Activated T-cell treated with anti-CD3 and anti-CD28 coated beads, Interleukin-2, amount 50 U/mL, for 24 hours (primary cell): ENCODE data around the gene TFDP2.
"Not testable (repeated sequence)": the region's sequence is repeated elsewhere in the genome, so short reads cannot be mapped to it uniquely, and the experiment has no call there.

ENCODE experiments used
- DNase-seq: peaks from one replicate; pipeline ENCODE4 v3.0.0-alpha.2; 2020
- H3K27ac Mint-ChIP-seq: 2 replicates; pipeline ENCODE4 v1.8.0; 2020; ENCODE audit warnings: mild to moderate bottlenecking, mixed read lengths
- H3K27me3 Mint-ChIP-seq: 2 replicates; pipeline ENCODE4 v1.8.0; 2020; ENCODE audit warnings: mixed read lengths
- H3K36me3 Mint-ChIP-seq: 2 replicates; pipeline ENCODE4 v1.8.0; 2020; ENCODE audit warnings: low read depth, mixed read lengths
- H3K4me1 Mint-ChIP-seq: 2 replicates; pipeline ENCODE4 v1.8.0; 2020; ENCODE audit warnings: low read depth, mixed read lengths
- H3K4me3 Mint-ChIP-seq: 2 replicates; pipeline ENCODE4 v1.8.0; 2020; ENCODE audit warnings: mild to moderate bottlenecking, moderate library complexity, mixed read lengths
- H3K9me3 Mint-ChIP-seq: 2 replicates; pipeline ENCODE4 v1.8.0; 2020; ENCODE audit warnings: mixed read lengths

Gene TFDP2

DNA sequence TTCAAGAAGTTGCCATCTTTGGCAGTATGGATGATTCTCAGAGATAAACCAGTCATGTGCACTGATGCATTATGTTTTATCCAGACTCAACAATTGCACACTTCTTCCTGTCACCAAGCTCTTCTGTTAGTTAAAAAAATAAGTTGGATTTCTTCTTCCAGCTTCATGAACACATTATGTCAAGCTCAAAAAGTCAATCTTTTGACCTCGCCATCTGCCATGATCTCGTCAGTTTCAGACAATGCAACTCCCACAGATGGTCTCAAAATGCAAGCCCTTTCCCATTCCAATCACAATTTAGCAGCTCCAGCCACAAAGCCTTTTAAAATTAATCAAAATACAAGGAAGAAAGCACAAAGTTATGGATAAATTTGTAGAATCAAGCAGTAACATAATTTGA, 42.8 kb downstream of the TFDP2 start:
- no peaks in the 10 kb centered on the region for H3K9me3 Mint-ChIP-seq
- H3K36me3 Mint-ChIP-seq: no peaks in the 10 kb centered on the region
- DNase-seq: no peak
- no peak overlapping the region for H3K4me3 Mint-ChIP-seq
- peaks cover 3% of the 10 kb centered on the region for H3K4me1 Mint-ChIP-seq
- no peak overlapping the region for H3K27ac Mint-ChIP-seq
- H3K27me3 Mint-ChIP-seq: no peaks in the 10 kb centered on the region

DNA sequence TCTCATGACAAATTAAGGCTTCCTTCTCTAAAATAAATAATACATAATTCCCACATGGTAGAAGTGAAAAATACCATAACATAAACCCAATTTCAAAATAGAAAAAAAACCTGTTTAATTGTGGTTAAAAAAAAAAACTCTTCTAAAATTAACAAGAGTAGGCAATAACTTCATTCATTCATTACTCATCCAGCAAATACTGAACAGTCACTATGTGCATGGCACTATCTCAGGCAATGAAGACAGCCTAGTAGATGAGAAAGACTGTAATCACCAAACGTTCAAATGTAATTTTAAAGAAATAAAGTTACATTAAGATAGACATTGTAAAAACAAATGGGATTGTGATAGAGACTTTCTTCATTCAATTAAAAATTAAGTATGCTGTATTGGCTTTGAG, 43.4 kb downstream of the TFDP2 start:
- H3K9me3 Mint-ChIP-seq: no peaks in the 10 kb centered on the region
- H3K27me3 Mint-ChIP-seq: no peaks in the 10 kb centered on the region
- H3K27ac Mint-ChIP-seq: no peak overlapping the region
- DNase-seq: no peak
- no peak overlapping the region for H3K4me3 Mint-ChIP-seq
- H3K4me1 Mint-ChIP-seq: no peaks in the 10 kb centered on the region
- no peaks in the 10 kb centered on the region for H3K36me3 Mint-ChIP-seq

DNA sequence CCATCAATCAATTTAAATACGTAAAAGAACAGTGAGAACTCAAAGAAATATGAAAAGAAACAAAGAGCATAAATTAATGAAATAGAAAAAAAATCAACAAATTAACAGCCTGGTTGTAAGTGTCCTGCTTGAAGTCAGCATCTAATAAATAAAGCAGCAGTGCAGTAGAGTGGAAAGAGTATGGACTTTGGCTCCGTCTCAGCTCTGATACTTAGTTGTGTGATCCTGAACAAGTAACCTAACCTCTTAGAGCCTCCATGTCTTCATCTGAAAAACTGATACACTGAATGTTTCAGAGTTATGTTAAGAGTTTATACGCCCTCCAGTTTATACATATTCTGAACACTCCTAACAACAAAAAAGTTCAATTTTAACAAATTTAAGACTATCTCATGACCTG, 44.6 kb downstream of the TFDP2 start:
- peaks cover 1% of the 10 kb centered on the region for H3K4me1 Mint-ChIP-seq
- H3K36me3 Mint-ChIP-seq: no peaks in the 10 kb centered on the region
- DNase-seq: no peak
- no peak overlapping the region for H3K4me3 Mint-ChIP-seq
- H3K27ac Mint-ChIP-seq: no peak overlapping the region
- no peaks in the 10 kb centered on the region for H3K27me3 Mint-ChIP-seq
- H3K9me3 Mint-ChIP-seq: no peaks in the 10 kb centered on the region

DNA sequence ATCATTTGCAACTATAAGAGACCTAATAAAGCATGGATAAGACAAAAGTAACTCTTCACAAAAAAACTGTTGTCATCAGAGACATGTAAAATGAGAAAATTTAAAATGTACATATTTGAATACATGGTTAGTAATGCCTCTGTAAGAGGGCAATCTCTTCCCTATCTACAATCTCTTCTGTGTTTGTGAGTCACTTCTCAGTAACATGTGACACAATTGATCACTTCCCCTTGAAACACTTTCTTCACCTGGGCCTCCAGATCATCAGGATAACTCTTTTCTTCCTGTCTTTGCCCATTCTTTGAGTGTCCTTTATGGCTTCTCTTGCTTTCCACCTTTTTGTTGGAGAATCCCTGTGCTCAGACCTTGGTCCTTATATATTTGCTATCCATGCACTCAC, 50.4 kb downstream of the TFDP2 start:
- H3K4me1 Mint-ChIP-seq: peaks cover 11% of the 10 kb centered on the region
- H3K27ac Mint-ChIP-seq: peak overlapping the region; percentile 2
- no peaks in the 10 kb centered on the region for H3K9me3 Mint-ChIP-seq
- DNase-seq: no peak
- no peaks in the 10 kb centered on the region for H3K36me3 Mint-ChIP-seq
- no peak overlapping the region for H3K4me3 Mint-ChIP-seq
- H3K27me3 Mint-ChIP-seq: no peaks in the 10 kb centered on the region

- Mint-ChIP-seq H3K4me1 (peaks cover 11% of the 10 kb centered on the region), H3K27me3 (no peaks in the 10 kb centered on the region), H3K4me3 (no peak overlapping the region), H3K9me3 (no peaks in the 10 kb centered on the region), H3K27ac (no peak overlapping the region), H3K36me3 (no peaks in the 10 kb centered on the region)
- DNase-seq: no peak
These were observed 52.1 kb downstream of the TFDP2 start for GRCh38 chr3:142097099-142097843.

DNA sequence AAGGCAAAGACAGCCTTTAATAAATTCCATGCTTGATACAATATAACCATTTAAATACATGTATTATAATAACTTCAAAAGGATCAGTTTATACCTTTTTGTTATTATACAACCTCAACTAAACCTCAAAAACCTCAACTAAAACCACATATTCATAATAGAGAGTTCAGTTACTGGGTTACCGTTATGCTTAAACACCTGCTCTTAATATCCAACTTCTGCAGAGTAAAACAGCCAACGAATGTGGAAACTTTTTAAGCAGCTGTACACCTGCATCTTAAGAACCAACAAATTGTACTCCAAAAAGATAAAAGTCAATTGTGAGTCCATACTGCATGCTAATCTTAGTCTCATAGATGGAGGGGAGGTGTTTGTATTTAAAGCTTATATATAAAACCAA, 53.5 kb downstream of the TFDP2 start:
- no peaks in the 10 kb centered on the region for H3K27me3 Mint-ChIP-seq
- no peak overlapping the region for H3K27ac Mint-ChIP-seq
- H3K4me1 Mint-ChIP-seq: peaks cover 11% of the 10 kb centered on the region
- H3K9me3 Mint-ChIP-seq: no peaks in the 10 kb centered on the region
- no peak overlapping the region for H3K4me3 Mint-ChIP-seq
- DNase-seq: no peak
- no peaks in the 10 kb centered on the region for H3K36me3 Mint-ChIP-seq

DNA sequence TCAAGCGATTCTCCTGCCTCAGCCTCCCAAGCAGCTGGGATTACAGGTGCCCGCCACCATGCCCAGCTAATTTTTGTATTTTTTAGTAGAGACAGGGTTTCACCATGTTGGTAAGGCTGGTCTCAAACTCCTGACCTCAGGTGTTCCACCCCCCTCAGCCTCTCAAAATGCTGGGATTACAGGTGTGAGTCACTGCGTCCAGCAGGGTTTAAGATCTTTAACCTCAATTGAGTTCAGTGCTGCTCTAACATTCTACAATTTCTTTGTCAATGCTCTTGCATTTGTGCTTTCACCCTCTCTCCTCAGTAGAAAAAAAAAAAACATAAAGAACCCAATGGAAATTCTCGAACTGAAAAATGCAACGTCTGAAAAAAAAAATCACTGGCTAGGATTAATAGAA, 60.4 kb downstream of the TFDP2 start:
- H3K9me3 Mint-ChIP-seq, H3K27me3 Mint-ChIP-seq, H3K4me1 Mint-ChIP-seq, DNase-seq, H3K27ac Mint-ChIP-seq, H3K4me3 Mint-ChIP-seq, H3K36me3 Mint-ChIP-seq: not testable (repeated sequence)

DNA sequence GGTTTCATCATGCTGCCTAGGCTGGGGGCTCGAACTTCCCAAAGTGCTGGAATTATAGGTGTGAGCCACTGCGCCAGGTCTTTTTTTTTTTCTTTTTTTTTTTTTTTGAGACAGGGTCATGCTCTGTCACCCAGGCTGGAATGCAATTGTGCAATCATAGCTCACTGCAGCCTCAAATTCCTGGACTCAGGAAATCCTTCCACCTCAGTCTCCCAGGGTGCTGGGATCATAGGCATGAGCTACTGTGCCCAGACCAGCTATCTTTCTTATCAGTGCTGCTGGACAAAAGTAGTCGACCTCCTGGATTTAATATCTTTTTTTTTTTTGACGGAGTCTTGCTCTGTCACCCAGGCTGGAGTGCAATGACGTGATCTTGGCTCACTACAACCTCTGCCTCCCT, 60.8 kb downstream of the TFDP2 start:
- Mint-ChIP-seq H3K27ac (no peak overlapping the region), H3K4me3 (no peak overlapping the region), H3K27me3 (no peaks in the 10 kb centered on the region), H3K9me3 (peaks cover 4% of the 10 kb centered on the region), H3K36me3 (peaks cover 5% of the 10 kb centered on the region), H3K4me1 (no peaks in the 10 kb centered on the region)
- no peak for DNase-seq

GRCh38 chr3:142087676-142088075, 61.7 kb downstream of the TFDP2 start:
- no peak for DNase-seq
- no peaks in the 10 kb centered on the region for H3K27me3 Mint-ChIP-seq
- H3K36me3 Mint-ChIP-seq: peaks cover 5% of the 10 kb centered on the region
- H3K4me1 Mint-ChIP-seq: no peaks in the 10 kb centered on the region
- peaks cover 4% of the 10 kb centered on the region for H3K9me3 Mint-ChIP-seq
- H3K27ac Mint-ChIP-seq: no peak overlapping the region
- no peak overlapping the region for H3K4me3 Mint-ChIP-seq

DNA sequence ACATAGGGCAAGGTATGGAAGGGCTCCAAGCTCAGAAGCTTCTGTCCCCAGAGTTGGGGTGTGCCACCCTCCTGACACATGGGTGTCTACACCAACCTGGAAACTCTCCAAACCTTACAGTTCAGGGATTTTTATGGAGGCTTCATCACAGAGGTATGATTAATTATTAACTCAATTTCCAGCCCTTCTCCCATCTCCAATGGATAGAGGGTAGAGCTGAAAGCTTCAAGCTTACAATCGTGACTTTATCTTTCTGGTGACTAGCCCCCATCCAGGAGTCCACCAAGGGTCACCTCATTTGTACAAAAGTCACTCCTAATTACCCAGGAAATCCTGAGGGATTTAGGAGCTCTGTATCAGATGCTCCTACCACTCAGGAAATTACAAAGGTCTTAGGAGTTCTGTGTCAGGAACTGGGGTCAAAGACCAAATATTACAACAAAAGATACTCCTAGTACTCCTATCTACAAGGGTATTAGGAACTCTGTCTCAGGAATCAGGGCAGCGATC, 62.7 kb downstream of the TFDP2 start:
- no peaks in the 10 kb centered on the region for H3K27me3 Mint-ChIP-seq
- peaks cover 4% of the 10 kb centered on the region for H3K9me3 Mint-ChIP-seq
- no peak for DNase-seq
- no peak overlapping the region for H3K4me3 Mint-ChIP-seq
- H3K4me1 Mint-ChIP-seq: no peaks in the 10 kb centered on the region
- H3K27ac Mint-ChIP-seq: no peak overlapping the region
- H3K36me3 Mint-ChIP-seq: peaks cover 5% of the 10 kb centered on the region

DNA sequence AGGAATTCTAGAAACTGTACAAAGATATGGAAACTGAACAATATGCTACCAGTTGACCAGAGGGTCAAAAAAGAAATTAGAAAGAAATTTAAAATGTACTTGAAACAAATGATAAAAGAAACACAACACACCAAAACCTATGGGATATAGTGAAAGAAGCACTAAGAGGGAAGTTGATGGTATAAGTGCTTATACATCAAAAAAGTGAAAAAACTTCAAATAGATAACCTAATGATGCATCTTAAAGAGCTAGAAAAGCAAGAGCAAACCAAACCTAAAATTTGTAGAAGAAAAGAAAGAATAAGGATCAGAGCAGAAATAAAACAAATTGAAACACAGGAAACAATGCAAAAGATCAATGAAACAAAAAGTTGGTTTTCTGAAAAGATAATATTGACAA, 68.2 kb downstream of the TFDP2 start:
- H3K27me3 Mint-ChIP-seq: no peaks in the 10 kb centered on the region
- peaks cover 9% of the 10 kb centered on the region for H3K36me3 Mint-ChIP-seq
- no peak overlapping the region for H3K27ac Mint-ChIP-seq
- H3K4me1 Mint-ChIP-seq: no peaks in the 10 kb centered on the region
- peaks cover 8% of the 10 kb centered on the region for H3K9me3 Mint-ChIP-seq
- no peak overlapping the region for H3K4me3 Mint-ChIP-seq
- no peak for DNase-seq

GRCh38 chr3:142077859-142078500, 71.4 kb downstream of the TFDP2 start:
- no peak for DNase-seq
- Mint-ChIP-seq H3K4me3 (no peak overlapping the region), H3K27ac (no peak overlapping the region), H3K4me1 (no peaks in the 10 kb centered on the region), H3K27me3 (no peaks in the 10 kb centered on the region), H3K36me3 (peaks cover 6% of the 10 kb centered on the region), H3K9me3 (peaks cover 4% of the 10 kb centered on the region)

DNA sequence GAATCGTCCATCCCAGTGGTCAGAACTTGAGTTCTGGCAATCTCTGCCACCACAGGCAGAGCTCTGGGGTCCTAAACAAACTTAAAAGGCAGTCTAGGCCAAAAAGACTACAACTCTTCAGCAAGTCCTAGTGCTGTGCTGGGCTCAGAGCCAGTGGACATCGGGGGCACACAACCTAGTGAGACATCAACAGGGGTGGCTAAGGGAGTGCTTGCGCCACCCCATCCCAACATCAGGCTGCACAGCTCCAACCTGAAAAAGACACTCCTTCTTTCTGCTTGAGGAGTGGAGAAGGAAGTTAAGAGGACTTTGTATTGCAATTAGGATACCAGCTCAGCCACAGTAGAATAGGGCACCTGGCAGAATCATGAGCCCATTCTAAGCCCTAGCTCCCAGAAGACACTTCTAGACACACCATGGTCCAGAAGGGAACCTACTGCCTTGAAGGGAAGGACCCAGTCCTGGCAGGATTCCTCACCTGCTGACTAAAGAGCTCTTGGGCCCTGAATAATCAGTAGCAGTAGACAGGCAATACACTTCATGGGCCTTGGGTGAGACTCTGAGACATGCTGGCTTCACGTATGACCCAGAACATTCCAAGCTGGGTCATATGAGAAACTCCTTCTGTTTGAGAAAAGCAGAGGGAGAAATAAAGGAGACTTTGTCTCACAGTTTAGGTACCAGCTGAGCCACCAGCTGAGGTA, 72.0 kb downstream of the TFDP2 start:
- Mint-ChIP-seq H3K27ac (no peak overlapping the region), H3K4me3 (no peak overlapping the region), H3K4me1 (no peaks in the 10 kb centered on the region), H3K27me3 (no peaks in the 10 kb centered on the region), H3K9me3 (peaks cover 4% of the 10 kb centered on the region), H3K36me3 (peaks cover 6% of the 10 kb centered on the region)
- DNase-seq: no peak

DNA sequence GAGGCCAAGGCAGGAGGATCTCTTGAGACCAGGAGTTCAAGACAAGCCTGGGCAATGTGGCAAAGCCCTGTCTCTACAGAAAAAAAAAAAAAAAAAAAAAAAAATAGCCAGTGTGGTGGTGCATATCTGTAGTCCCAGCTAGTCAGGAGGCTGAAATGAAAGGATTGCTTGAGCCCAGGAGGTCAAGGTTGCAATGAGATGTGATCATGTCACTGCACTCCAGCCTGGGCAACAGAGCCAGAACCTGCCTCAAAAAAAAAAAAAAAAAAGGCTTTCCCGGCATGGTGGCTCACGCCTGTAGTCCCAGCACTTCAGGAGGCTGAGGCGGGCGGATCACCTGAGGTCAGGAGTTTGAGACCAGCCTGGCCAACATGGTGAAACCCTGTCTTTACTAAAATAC, 73.7 kb downstream of the TFDP2 start:
- H3K9me3 Mint-ChIP-seq, H3K4me1 Mint-ChIP-seq, H3K27me3 Mint-ChIP-seq, H3K4me3 Mint-ChIP-seq, H3K36me3 Mint-ChIP-seq, H3K27ac Mint-ChIP-seq, DNase-seq: not testable (repeated sequence)

GRCh38 chr3:142072816-142073215, 76.5 kb downstream of the TFDP2 start:
- no peak for DNase-seq
- no peaks in the 10 kb centered on the region for H3K27me3 Mint-ChIP-seq
- no peaks in the 10 kb centered on the region for H3K4me1 Mint-ChIP-seq
- no peak overlapping the region for H3K27ac Mint-ChIP-seq
- H3K9me3 Mint-ChIP-seq: no peaks in the 10 kb centered on the region
- H3K4me3 Mint-ChIP-seq: no peak overlapping the region
- H3K36me3 Mint-ChIP-seq: no peaks in the 10 kb centered on the region
